ENCODE results near the gene INPP4B.
"Not testable (repeated sequence)": the region's sequence is repeated elsewhere in the genome, so short reads cannot be mapped to it uniquely, and the experiment has no call there.

The INPP4B gene

DNA sequence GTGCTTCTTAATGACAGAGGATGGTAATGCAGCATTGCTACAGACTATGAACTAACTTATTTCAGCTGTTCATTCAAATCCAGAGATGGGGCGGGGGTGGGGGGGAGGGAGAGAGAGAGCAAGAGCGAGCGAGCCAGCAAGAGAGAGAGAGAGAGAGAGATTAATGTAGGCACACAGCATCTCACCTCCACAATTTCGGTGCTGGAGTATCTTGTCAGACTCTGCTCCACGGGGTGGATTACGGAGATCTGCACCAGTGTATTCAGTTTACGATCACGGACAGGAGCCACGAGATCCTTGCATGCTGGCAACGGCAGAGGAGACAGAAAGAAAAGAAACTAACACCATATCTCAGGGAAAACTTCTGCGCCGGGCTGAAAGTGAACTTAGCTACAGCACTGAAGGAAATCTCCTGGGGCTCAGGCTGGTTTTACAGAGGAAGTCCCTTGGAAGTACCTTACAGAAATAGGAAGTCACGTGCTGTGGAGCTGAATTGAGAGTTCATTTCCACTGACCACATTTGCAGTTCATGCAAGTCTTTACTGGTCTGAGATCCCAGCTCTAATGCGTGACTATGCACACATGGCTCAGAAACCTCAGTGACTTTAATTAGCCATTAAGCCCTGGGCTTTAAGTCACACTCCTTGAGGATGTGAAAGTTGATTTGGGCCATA is 440.9 kb downstream of the INPP4B start:
- DNase-seq, result peak; percentile 67

GRCh38 chr4:142404191-142404611 is 441.9 kb downstream of the INPP4B start:
- peak; percentile 33 for DNase-seq

DNA sequence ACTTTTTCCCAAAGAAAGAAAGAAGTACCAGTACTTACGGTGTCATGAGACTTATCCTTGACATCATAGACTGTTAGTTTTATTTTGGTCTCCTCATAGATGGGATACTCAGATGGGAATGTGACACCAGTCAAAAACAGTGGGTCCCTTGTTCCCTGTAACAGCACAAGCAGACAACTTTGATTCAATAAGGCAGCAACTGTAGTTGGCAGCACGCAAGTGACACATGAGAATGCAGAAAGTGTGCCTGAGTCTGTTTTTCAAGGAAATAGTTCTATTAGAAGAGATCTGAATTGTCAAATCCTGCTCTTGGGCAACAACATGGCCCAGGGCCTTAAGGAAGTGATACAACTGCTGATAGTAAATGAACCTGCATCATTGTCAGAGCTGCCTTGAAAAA is 443.2 kb downstream of the INPP4B start:
- peak; percentile 32 for DNase-seq

- DNase-seq, result no peak
These were observed 443.9 kb downstream of the INPP4B start for GRCh38 chr4:142402156-142402555.

- not testable (repeated sequence) for DNase-seq
These were observed 448.6 kb downstream of the INPP4B start for GRCh38 chr4:142397364-142397991.

DNA sequence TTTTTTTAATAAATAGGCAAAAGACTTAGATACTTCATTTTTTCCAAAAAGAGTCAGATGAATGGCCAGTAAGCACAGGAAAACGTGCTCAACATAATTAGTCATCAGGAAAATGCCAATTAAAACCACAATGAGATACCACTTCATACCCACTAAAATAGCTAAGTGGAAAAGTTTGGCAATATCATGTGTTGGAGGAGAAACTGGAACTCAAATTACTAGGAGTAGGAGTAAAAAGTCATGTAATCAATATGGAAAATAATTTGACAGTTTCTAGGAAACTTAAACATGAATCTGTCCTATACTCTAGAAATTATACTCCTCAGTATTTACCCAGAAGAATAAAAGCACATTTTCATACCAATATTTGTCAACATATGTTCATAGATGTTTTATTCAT is 449.8 kb downstream of the INPP4B start:
- DNase-seq, result no peak

GRCh38 chr4:142393127-142393526 is 453.0 kb downstream of the INPP4B start:
- no peak for DNase-seq

- DNase-seq, result no peak
These were observed 459.2 kb downstream of the INPP4B start for GRCh38 chr4:142386856-142387255.

- no peak for DNase-seq
These were observed 459.7 kb downstream of the INPP4B start for GRCh38 chr4:142386449-142386848.

DNA sequence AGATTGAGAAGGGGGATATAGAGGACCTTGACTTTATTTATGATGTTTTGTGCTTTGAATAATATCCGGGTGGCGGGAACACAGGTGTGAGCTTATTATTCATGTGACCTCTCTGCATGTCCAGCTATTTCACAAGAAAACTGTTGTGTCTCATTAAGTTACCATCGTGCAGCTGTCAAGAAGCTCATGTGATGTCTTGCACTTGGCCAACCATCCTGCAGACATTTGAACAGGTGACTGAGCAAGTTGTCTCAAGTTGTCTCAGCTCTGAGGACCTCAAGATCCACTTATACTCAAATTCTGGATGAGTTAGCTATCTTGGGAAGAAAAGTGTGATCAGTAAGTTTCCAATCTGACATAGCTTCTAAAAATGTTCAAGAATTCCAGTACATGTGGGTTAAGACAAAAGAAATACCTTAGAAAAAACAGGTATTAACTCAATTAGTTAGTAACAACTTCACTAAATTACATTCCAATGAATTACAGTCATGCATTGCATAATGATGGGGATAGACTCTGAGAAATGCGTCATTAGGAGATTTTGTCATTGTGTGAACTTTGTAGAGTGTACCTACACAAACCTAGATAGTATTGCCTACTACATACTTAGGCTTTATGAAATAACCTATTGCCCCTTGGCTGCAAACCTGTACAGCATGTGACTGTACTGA is 462.2 kb downstream of the INPP4B start:
- no peak for DNase-seq

DNA sequence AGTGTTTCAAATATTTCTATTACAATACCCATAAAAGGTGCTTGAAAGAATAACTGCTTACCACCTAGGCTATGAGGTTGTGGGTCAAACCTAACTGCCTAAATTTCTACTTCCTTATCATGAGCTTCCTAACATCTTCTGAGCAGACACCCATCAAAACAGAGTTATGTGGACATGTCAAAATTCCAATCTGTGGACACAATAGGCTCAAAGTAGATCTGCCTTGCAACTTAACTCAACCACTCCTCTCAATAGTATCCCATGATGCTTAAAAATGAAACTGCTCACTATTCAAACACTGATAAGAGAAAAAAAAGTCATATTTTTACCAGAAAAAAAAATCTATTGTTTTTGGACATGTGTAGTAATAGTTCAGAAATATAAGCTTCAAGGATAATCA is 462.7 kb downstream of the INPP4B start:
- no peak for DNase-seq

DNA sequence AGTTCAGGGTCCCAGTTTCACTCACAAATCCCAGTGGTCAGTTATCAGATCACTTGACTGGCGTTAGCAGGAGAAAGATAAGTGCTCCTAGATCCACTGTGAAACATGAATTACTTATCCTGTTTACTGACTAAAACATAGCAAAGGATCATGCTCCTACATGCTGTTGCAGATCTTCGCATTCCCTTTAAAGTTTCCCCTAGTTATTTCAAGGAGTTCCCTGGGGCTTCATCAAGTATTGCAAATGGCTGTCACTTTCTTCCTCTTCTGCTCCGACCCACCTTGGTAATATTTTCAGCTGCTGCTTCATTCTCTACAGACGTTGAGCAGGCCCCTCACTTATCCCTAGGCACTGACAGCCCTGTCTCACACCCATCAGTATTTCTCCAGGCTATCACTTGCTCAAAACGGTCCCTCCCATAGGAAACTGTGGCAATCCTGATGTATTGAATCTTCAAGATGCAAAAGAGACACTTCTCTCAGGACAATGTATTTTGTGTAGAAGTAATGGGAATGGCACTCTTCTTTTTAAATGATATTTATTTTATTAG is 466.0 kb downstream of the INPP4B start:
- DNase-seq, result no peak

- DNase-seq, result no peak
These were observed 466.6 kb downstream of the INPP4B start for GRCh38 chr4:142379277-142380051.

DNA sequence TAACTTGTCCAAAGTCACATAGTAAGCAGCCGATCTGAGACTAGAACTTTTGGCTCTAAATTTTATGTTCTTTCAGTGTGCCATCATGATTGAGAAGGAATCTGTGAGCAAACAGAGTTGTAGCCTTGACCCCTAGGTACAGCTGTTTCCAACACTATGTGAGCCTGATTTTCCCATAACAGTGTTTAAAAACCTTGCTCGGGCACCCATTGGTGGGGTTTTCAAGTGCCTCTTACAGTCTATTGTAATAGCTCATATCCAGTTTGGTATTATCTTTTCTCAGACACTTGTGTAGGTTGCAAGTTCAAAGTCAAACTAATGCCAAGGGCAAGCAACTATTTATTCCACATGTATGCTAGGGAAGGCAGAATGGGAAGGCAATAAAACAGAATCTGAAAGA is 467.9 kb downstream of the INPP4B start:
- no peak for DNase-seq

- DNase-seq, result no peak
These were observed 468.6 kb downstream of the INPP4B start for GRCh38 chr4:142377342-142378091.

DNA sequence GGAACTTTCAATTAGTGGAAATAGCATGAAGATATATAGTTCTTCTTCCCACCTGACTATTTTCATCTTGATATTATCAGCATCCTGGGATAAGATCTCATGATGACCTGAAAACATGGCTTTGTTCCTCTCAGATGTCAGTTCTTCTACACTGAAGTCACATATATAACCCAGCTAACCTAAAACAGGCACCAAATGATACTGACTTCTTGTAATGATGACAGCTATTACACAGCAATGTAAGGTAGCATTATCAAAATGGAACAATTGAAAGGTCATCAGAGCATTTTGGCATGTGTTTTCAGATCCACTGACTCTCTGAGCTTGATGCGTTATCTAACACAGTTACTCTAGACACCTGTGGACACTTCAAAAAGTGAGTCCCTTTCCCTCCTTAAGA is 469.9 kb downstream of the INPP4B start:
- DNase-seq, result no peak

DNA sequence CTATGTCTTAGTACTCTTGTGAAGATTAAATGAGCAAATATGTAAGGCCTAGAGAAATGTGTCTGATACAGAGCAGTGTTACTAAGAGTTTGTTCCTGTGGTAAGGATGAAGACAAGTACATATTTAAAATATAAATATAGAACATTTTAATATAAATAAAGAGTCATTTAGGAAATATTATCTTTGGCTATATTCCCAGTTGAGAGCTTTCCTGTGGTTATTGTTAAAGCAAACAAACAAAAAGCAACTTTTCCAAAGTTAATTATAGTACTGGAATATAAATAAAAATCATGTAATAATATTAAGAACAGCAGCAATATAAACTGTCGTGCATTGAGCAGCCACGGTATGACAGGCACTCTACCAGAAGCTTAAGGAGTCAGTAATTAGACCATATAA is 472.5 kb downstream of the INPP4B start:
- no peak for DNase-seq

DNA sequence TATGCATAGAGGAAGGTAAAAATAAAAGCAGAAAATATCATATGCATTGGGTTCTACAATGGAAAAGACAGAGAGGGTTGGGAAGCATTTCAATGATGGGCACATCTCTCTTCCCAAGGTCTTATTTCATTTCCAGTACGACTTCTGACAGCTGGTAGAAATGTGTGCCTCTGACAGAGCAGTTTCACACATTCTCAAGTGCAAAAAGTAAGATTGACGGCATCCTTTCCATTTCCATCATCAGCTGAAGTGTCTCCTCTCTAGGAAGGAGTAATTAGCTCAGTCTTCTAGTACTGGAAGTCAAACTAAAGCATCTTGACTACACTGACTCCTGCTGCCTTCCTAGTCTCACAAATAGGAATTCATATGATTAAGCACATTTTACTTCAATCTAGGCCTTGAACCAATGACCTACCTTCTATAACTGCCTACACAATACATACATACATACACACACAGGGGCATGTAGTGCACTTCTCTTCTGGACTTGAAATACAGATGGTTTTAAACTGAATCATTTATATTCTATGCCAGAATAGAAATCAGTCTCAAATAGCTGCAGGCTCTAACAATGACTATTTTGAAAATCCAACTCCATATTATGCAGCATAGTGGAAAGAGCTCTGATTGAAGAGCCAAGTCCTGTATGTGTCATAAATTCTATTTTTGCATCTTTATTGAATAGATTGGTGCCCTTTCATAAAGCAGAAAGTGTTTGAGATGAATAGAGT is 473.4 kb downstream of the INPP4B start:
- DNase-seq, result no peak

DNA sequence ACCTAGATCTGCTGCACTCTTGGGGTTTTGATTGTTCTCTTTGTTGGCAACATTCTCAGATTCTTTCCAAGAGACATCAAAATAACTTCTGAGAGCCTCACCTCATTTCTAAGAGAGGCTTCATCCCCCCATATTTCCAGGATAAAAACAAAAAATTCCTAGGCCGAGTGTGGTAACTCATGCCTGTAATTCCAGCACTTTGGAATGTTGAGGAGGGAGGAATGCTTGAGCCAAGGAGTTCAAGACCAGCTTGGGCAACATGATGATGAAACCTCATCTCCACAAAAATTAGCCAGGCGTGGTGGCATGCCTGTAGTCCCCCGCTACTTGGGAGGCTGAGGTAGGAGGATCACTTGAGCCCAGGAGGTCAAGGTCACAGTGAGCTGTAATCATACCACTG is 477.0 kb downstream of the INPP4B start:
- no peak for DNase-seq

DNA sequence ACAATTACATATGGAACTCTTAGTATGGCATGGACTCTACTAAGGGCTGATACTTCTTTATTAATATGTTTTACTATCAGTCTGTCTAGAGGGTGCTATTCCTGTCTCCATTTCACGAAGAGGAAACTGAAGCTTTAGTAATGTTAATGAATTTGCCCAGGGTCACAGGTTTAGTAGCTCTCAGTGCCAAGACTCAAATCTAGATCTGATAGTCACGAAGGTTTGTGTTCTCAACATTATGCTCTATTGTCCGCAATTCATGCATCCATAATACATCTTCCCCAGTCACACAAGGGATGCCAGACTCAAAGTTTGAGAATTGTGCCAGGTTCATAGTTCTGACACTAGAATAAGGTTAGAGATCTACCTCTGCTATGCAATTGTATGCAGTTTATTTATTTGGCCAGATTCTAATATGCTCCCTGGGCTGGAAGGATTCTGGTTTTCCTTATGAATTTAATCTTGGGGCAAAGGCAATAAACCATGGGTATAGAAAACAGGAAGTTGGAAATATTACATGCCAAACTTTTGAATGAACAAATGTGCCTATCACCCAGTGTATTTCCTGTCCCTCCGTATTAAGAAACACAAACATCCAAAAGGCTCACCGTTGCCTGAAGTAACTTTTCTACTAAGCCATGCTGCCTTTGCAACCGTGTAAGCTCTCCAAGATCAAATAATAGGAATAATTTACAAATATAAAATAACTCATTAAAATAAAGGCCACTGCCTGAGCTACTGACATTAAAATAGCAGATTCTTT is 478.5 kb downstream of the INPP4B start:
- DNase-seq, result no peak

GRCh38 chr4:142366769-142367181 is 479.3 kb downstream of the INPP4B start:
- no peak for DNase-seq

Measured in CD4-positive, alpha-beta T cell treated with Interleukin-6 for 4 hours (primary cell).